GM19043 (cell line): Measurements from ENCODE around the gene VTN.

Experiments
- ATAC-seq: cut with Tn5 transposase; IDR thresholded peaks from one replicate; pipeline ENCODE4 v1.9.1; 2021; ENCODE audit warnings: low read depth; ENCODE audit not compliant: unreplicated experiment

Gene VTN

GRCh38 chr17:28325211-28325610, 44.9 kb downstream of the VTN start:
- ATAC-seq = no peak

DNA sequence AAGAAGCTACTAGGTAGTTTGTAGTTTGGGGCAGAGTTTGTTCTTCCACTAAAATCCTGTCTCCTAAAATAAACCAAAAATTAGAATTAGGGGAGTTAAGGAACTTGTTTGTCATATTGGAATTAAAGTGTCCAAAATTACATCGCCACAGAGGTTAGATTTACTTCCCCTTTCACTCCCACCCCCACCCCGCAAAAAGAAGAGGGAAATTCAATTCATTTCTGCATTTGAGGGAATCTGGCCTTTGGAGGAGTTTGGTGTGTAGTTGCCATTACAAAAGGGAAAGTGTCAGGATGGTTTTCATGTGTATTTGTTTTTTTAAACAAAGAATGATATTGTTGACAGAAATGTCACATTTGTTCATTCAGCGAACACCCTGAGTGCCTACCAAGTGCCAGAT, 45.3 kb downstream of the VTN start:
- ATAC-seq = no peak

GRCh38 chr17:28324267-28324745, 45.8 kb downstream of the VTN start:
- ATAC-seq = no peak

DNA sequence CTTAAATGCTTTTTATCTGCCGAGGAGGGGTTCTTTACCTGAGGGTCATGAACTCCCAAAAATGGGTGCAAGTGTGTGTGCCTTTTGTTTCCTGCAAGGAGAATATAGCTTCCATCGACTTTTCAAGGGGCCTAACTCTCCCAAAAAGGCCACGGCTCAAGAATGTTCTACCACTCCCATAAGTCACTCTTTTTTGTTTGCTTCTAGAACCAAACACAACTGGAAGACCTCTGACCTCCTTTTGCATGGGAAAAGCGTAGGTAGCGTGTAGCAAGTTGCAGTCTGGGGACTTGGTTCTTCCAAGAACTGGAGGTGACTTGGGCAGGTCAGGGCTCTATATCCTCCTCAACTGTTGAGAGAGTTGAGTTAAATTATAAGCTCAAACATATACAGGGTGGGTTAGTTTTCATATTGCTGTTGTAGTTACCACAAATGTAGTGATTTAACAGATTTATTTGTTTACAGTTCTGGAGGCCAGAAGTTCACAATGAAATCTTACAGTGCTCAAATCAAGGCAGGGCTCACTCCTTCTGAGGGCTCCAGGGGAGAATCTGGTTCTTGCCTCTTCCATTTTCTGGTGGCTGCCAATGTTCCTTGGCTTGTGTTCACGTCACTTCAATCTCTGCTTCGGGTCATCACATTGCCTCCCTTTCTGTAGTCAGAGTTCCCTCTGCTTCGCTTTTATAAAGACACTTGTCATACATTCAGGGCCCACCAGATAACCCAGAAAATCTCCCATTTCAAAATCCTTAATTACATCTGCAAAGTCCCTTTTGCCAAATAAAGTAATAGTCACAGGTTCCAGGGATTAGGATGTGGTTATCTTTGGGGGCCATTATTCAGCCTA, 49.7 kb downstream of the VTN start:
- ATAC-seq = no peak

- ATAC-seq = no peak
Measured at GRCh38 chr17:28319598-28319935, 50.5 kb downstream of the VTN start.

DNA sequence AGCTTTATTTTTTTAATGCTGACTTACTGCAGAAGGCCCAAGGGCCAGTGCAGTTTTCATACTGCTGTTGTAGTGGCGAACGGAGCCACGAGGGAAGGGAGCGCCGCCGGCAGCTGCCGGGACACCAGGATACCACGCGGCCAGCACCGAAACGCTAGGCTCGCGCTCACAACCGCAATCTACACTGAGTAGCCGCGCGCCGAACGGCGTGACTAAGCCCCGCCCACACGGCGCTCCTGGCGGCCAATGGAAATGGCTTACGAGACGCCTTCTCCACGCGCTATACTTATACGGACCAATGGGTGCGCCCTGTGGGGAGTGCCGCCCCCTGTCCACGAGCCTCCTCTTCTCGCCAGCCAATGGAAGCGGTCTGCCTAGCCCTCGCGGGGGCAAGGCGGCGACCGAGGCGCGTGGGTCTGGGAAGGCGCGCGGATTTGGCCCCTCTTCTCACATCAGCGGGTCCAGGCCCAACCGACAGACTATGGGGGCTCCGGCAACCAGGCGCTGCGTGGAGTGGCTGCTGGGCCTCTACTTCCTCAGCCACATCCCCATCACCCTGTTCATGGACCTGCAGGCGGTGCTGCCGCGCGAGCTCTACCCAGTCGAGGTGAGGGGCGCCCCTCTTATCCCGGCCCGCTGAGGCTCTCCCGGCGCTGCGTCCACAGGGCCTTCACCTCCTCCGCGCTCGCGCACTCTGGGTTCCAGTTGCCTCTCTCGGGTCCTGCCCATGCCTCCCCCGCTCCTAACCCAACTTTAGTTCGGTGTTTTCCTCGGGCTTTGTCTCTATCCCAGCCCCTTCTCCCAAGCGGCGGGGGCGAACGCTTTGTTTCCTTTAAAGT, 51.1 kb downstream of the VTN start, which contains the start of gene TMEM97:
TSS of gene TMEM97 (plus strand) at position 442 of the 839 bp plus-strand sequence. CDS start at position 482, 40 bp downstream.
- ATAC-seq = peak; percentile 94

GRCh38 chr17:28317966-28318758, 51.9 kb downstream of the VTN start:
- peak; percentile 16 for ATAC-seq
